Stimulated activated naive CD8-positive, alpha-beta T cell treated with anti-CD3 and anti-CD28 coated beads, Interleukin-15, Interleukin-2, amounts not matched to agents 100 U/mL and 50 U/mL, for 24 hours (primary cell): ENCODE measurements around the gene DNAJB8.
A peak's percentile ranks its signal among the peaks of the same experiment; 100 is the strongest.

ENCODE experiments used
- ATAC-seq: fragments of 150-1000 bp; cut with Tn5 transposase; one replicate; pipeline ENCODE4 v1.10.0; 2021
- DNase-seq: peaks from one replicate; pipeline ENCODE4 v3.0.0; 2021

Gene DNAJB8

DNA sequence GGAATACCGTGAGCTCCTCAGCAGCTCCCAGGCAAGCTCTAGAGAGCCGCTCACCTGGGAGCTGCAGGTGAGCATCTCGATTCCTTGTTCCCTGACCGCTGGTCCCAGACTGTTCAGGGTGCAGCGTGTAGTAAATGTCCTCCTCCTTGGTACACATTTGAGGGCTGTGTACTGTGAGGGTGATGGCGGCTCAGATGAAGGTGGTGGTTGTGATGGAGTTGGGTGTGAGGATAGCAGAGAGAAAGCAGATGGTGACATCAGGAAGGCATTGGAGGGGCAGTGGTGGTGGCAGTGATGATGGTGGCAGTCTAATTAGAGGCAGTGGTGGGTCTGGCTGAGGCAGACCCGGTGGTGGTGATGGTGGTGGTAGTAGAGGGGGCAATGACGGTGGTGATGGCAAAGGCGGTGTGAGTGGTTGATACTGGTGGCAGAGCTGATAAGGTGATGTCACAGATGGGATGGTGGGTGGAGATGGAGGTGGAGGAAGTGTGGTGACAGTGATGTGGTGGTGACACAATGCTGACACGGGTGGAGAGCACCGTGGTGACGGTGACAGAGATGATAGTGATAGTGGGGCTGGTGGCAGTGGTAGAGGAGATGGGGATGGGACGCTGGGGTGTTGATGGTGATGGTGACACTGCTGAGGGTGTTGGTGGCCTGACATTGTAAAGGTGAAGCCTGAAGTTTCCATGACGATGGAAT, at the start of gene DNAJB8:
Gene DNAJB8 (minus strand): TSS at position 51 of the 702 bp plus-strand sequence. CDS start 3,645 bp downstream, outside the sequence.
- DNase-seq: peak; percentile 15
- peak; percentile 77 for ATAC-seq

DNA sequence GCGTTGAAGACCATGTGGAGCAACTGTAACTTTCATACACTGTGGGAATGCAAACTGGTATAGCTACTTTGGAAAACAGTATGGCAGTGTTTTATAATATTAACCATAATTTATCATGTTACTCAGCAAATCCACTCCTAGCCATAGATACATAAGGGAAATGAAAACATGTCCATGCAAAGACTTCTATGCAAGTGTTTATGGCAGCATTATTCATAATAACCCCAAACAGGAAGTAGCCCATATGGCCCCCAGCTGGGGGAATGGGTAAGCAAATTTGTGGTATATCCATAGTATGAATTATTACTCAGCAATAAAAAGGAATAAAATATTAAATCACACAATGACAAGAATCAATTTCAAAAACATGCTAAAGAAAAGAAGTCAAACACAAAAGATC, 49.3 kb upstream of the DNAJB8 start:
- DNase-seq (no peak), ATAC-seq (no peak)

DNA sequence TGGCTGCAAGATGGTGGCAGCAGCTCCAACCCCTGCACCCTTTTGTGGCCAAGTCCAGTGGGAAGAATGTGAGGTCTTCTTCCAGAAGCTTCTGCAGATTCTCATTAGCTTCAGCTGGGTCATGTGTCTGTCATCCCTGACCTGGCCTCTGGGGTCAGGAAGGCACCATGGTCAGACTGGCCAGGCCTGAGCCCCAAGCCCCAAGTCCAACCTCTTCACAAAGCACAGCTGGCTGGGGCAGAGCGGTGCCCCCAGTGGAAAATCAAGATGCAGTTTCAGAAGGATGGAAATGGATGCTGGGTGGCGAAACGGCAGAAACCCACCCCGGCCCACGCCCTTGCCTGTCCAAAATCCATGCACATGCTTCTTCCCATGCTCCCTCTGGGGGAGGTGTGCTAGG, 42.2 kb upstream of the DNAJB8 start:
- DNase-seq (no peak), ATAC-seq (no peak)

- ATAC-seq (no peak), DNase-seq (no peak)
These were observed 40.1 kb upstream of the DNAJB8 start for GRCh38 chr3:128506754-128507153.

- DNase-seq (no peak), ATAC-seq (no peak)
These were observed 39.1 kb upstream of the DNAJB8 start for GRCh38 chr3:128505771-128506170.

DNA sequence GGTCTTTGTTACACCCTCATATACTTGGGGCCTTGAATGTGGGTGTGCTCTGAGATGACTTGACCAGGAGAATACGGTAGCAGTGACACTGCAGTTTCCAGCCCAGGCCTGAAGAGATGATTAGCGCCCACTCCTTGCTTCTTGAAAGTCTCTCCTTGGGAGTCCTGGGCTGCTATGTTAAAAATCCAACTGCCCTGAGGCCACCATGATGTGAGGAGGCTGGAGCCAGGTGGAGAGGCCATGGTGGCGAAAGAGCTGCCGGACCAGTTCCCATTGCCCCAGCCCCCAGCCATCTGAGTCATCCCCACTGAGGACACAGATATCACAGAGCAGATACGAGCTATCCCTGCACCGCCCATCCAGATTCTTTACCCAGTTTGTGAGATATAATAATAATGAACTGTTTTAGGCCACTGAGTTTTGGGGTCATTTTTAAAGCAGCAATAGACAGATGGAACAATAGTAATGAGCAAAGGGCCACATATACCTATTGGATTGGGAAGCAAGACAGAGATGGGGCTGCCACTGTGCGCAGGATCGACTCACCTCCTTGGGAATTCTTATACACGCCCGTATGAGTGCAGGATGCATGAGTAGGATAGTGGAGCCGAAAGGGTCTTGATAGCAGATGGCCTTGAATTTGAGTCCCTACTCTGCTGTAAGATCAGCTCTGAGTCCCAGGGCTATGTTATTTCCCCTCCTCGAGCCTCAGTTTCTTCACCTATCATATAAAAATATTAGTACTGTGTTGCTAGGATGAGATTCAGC, 38.5 kb upstream of the DNAJB8 start:
- no peak for ATAC-seq
- DNase-seq: no peak

DNA sequence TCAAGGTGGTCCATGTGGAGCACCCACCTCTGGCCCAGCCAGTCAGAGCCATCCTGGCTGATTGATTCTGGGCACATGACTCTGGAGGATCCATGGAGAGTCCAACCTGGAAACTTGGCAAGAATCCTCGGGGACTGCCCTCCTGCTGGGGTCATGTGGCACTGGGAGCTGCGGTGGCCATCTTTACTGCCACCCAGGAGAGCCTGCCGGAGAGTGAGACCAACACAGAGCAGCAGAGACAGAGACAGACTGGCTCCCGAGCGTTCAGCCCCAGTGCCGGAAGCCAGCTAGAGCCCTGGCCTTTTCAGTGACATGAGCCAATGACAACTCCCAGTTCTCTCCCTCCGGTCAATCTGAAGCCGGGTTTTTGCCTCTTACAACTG, 37.8 kb upstream of the DNAJB8 start:
- ATAC-seq: no peak
- DNase-seq: no peak

- ATAC-seq (no peak), DNase-seq (no peak)
These were observed 37.3 kb upstream of the DNAJB8 start for GRCh38 chr3:128503751-128504532.

DNA sequence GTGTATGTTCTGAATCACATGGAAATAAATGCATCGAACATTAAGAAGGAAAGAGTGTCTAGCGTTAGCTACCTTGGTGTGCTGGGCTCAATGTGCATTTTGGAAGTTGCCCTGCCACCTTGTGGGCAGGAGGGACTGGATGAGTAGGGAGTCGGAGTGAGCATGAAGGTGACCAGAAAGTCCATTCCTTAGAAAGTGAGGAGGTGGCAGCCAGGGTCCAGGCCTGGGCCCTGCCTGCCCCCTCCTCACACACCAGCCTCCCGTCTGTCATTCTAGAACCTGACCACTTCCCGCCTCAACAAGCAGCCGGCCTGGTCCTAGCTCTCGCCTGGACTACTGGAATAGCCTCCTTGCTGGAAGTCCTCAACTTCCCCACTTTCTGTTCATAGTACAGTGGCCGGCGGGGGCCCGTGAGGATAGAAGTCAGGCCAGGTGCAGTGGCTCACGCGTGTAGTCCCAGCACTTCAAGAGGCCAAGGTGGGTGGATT, 36.5 kb upstream of the DNAJB8 start:
- ATAC-seq (no peak), DNase-seq (no peak)

DNA sequence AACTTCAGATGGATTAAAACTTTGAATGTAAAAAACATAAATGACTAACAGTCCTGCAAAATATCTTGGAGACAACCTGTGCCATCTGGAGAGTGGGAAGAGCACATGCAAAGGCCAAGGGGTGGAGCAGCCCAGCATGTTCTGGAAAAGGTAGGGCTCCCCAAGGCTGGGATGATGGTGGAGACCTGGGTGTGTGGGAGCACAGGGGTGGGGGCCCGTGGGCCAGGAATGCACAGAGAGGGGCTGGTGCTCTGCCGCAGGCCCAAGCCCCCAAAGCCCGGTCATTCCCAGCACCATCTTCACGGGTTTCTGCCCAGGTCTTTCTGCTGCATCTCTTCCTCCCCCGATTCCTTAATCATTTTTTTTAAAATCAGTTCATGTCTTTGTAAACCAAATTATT, 36.0 kb upstream of the DNAJB8 start:
- DNase-seq (no peak), ATAC-seq (no peak)

DNA sequence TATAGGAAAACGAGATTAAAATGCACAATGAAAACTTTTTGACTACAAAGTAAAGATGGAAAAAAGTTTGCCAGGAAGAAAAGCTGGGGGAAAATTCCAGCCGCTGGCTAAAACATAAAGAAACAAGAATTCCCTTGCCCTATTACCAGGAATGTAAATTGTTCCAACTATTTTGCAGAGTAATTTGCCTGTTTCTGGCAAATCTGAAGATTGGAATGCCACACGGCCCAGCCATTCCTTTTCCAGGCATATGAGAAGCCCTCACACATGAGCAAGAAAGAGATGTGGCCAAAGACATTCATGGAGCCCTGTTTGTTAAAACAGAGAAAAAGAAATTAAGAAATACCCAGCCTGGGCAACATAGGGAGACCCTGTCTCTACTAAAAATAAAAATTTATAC, 34.7 kb upstream of the DNAJB8 start:
- no peak for DNase-seq
- ATAC-seq: no peak

- ATAC-seq: no peak
- no peak for DNase-seq
These were observed 33.9 kb upstream of the DNAJB8 start for GRCh38 chr3:128500556-128500955.

DNA sequence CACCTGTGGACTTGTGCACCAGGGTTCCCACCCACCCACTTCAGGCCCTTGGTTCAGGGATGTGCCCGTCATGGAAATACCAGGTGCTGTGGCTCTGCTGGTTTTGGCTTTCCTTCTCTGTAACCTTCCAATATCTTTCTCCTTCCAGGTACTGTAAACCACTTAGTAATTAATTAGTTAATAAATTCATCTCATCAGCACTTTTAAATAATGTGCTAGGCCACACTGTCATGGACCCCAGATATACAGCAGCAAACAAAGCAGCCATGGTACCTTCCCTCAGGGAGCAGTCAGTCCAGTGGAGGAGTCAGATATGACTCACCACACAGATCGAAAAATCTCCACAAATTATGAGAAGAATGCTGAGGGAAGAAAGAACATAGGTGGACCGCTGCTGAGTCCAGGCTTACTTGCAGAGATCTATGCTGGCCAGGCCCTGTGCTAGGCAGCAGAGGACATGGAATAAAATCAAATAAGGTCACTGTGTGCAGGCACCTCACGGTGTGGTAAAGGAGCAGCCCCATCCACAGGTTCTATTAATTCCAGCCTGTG, 33.1 kb upstream of the DNAJB8 start:
- ATAC-seq (no peak), DNase-seq (no peak)

- no peak for DNase-seq
- ATAC-seq: no peak
These were observed 32.3 kb upstream of the DNAJB8 start for GRCh38 chr3:128498901-128499530.

DNA sequence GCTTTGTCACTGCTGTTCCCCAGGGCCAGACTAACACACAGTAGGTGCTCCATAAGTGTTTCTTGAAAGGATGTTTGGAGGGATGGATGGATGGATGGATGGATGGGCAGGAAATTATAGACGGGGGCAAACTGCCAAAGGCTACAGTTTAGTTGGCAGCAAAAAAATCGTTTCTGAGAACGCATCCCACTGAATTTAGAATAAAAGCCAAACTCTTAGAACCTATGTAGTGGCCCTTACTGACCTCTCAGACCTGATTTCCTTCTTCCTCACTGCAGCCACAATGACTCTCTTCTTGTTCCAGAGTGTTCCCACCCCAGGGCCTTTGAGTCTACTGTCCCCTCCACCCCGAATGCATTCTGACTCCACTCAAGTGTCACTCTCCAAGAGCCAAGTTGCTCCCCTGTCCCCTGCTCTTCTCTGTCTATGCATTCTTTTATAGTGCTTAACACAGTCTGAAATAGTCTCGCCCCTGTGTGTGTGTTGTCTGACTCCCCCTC, 31.5 kb upstream of the DNAJB8 start:
- DNase-seq (no peak), ATAC-seq (no peak)

GRCh38 chr3:128497305-128498126, 30.8 kb upstream of the DNAJB8 start:
- DNase-seq: peak; percentile 82
- ATAC-seq: peak; percentile 63

DNA sequence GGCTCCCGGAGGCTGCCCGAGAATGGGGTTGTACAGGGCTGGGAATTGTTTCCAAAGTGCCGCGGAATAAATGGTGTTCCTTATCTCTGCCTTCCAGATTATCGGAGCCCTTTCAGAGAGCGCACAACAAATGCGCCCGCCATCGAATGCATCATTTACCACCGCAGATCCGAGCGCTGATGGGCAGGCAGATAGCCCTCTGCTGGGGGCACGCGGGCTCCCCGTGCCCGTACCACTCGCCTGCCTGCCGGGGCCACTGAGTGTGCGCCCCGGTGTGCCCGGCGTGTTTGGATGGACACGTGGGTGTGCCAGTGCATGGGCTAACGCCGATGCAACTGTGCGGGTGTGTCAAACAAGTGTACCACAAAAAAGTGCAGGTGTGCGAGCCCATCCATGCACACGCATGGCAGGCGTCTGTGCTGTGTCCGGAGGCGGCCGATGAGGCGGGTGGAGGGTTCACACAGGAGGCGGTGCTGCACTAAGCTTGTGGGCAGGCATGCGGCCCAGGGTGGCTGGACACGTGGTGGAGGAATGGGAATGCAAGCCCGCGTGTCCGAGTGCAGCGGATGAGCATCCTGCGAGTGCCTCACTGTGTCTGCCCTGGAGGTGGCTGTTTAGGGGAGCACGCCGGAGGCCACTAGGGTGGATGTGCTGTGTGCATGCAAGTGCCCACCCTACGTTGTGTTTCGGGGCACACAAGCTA, 30.1 kb upstream of the DNAJB8 start:
- no peak for ATAC-seq

GRCh38 chr3:128496019-128496601, 29.4 kb upstream of the DNAJB8 start:
- ATAC-seq (no peak), DNase-seq (no peak)

More for the DNA sequence above, 30.1 kb upstream of the DNAJB8 start:
- no peak for DNase-seq

DNA sequence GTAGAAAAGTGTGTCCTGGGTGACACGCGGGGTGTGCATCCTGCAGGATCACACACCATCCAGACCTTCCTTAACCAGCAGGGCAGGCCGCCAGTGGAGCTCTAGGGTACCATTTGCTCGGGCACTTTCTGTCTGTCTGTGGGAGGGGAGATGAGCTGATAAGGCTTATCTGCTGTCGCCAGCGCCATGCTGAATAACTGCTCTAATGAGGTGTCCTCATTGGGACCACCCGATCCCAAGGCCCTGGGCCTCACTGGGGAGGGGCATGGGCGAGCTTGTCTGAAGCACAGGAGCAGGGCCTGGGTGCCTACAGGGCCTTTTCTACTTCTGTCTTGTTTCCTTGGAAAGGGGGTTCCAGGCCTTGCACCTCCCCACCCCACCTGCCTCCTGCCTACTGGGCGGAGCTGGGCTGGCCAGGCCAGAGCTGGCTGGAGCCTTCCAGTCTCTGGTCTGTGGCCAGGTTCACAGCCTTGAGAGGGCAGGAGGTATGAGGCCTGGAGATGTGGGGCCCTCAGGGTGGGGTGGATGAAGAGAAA, 28.8 kb upstream of the DNAJB8 start:
- no peak for ATAC-seq
- DNase-seq: no peak

DNA sequence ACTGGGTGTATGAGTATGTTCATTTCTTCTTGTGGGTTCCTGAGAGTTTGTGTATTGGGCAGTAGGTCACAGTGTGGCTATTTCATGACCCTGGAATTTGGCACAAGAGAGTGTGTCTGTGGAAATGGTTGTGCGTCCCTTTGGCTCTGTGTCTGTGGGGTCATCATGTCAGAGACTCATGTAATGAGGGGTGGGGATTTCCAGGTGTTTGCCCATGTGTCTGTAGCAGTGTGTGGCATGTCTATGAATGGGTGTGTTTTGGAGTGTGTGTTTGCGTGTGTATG, 27.6 kb upstream of the DNAJB8 start:
- ATAC-seq: no peak
- no peak for DNase-seq
